Esophagus mucosa (tissue), 1 donor: Measurements from ENCODE around the gene SLC25A47. TPM values are rescaled to one million over a fixed set of nuclear protein-coding genes. Genes with fewer than 3 reads are reported as not detected.
"Not testable (repeated sequence)": the region's sequence is repeated elsewhere in the genome, so short reads cannot be mapped to it uniquely, and the experiment has no call there.

ENCODE experiments used
- ATAC-seq: fragments of 200-7000 bp; cut with Tn5 transposase; one replicate; pipeline ENCODE4 v1.9.1; 2020
- total RNA-seq: library from RNA; stranded (reverse); gene quantifications from one replicate; pipeline ENCODE4 v1.2.4, GENCODE V29; 2023
- donor health status: DM: yes; HTN: yes; CAD: no.

SLC25A47 gene
- total RNA-seq, 1 donor from 2014 or later: not detected

DNA sequence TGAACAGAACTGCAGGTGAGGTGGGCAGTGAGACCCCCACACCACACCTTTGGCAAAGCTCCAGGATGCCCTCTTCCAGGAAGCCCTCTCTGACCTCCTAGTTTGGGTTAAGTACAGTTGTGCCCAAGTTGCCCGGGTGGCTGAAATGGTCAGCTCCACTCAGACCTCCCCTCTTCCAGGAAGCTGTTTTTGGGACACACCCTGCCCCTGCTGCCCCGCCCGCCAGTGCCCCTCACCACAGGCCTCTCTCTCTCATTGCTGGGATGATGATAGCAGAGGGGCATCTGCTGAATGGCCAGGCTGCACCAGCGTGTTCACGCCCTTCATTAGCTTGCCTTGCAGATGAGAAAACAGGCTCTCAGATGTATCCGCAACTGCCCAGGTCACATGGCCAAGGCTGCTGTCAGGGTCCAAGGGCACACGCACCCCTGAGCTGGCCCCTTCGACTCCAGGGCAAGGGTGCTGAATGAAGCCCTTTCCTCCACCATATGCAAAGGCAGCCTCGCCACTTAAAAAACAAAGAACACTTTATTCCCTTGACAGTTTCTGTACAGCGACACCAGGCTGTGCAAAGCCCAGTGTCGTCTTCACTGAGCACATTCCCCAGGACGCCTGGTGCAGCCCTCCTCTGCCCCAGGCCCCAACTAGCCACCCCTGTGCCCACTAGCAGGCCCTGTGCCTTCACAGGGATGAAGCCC lies 32.4 kb upstream of the SLC25A47 start:
- ATAC-seq: no peak

DNA sequence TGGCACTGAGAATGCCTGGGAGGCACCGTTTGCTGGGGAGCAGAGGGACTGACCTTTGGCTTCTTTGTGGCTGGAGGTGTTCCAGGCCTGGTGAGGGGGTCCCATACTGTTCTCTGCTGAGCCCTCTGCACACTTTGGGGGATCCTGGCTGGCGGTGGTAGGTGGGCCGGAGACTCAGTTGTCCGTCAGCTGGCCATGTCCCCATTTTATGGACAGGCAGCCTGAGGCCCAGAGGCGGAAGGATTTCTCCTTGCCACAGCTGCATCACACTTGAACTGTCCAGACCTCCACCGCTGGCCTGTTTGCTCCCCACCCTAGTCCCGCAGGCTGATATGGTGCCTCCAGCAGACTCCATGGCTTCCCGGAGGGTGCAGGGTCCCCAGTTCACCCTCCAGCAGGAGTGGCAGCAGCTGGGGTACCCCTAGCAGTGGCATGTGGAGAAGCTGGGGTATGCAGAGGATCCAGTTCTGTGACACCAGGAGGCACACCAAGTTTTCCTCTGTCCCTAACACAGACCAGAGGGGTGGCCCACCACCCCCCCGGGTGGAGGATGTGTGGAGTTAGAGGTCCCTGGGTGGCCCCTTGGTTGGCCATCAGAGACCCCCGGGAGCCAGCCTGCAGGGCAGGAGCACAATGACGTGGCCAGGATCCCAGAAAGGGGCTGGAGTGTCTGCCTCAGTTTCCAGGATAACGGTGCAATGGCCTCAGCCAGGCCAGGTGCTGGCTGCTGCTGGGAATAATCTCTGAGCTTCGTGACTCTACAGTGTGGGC lies 31.6 kb upstream of the SLC25A47 start:
- no peak for ATAC-seq

DNA sequence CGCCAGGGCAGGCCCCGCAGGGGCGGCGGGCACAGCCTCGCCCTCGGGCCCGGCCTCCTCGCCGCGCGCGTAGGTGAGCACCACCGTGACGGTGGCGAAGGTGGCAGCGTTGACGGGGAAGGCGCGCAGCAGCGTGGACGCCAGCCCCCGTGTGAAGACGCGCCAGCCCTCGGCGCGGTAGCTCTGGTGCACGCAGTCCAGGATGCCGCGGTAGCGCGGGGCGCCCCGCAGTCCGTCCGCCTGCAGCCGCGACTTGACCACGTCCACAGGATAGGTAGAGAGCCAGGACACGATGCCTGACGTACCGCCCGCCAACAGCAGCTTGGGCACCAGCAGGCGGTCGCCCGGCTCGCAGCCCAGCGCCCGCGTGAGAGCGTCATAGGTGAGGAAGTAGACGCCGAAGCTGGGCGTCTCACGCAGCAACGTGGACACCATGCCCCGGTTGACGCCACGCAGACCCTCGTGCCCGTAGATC lies 30.8 kb upstream of the SLC25A47 start:
- ATAC-seq: no peak

DNA sequence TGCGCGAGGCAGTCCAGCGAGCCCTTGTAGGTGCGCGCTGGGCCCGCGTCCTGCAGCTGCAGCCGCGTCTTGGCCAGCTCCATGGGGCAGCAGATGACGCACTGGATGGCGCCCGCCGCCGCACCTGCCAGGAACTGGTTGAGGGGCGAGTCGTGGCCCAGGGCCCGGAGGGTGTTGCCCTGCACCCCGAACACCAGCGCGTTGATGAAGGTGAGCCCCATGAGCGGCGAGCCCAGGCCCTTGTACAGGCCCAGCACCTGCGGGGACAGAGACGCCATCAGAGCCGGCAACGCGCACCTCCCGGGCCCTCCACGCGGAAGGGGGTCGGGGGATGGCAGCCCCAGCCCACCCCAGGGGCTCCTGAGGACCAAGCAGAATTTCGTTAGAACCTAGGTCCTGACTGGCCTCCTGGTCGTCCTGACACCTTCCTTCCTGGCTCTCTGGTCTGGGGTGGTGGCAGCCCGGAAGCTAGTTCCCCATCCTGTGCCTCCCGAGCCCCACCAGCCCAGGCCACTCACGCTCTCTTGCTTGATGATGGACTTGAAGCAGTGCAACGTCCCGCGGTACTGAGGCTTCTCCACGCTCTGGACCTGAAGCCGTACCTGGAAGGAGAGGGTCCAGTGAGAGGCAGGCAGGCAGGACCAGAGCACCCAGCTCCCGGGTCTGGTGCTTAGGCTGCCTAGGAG lies 30.2 kb upstream of the SLC25A47 start:
- ATAC-seq: no peak

DNA sequence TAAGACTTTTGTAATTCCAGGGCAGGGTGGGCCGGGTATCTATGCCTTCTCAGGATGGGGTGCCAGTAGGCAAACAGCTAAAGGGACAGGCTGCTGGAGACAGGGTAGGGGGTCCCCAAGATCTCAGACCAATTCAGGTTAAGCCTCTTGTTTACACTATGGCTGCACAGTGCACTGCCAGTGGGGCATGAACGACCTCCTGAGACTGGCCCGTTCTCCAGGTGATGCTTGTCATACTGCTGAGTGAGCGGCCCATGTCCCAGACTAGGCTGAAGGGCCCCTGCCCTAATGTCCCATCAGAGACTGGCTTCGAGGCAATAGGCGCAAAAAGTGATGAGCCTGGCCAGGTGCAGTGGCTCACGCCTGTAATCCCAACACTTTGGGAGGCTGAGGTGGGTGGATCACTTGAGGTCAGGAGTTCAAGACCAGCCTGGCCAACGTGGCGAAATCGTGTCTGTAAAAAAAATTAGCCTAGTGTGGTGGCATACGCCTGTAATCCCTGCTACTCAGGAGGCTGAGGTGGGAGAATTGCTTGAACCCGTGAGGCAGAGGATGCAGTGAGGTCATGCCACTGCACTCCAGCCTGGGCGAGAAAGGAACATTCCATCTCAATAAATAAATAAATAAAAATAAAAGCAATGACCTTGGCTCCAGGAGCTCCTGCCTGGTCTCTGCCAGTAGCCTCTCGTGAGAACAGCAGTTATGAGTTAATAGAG lies 29.5 kb upstream of the SLC25A47 start:
- ATAC-seq: no peak

DNA sequence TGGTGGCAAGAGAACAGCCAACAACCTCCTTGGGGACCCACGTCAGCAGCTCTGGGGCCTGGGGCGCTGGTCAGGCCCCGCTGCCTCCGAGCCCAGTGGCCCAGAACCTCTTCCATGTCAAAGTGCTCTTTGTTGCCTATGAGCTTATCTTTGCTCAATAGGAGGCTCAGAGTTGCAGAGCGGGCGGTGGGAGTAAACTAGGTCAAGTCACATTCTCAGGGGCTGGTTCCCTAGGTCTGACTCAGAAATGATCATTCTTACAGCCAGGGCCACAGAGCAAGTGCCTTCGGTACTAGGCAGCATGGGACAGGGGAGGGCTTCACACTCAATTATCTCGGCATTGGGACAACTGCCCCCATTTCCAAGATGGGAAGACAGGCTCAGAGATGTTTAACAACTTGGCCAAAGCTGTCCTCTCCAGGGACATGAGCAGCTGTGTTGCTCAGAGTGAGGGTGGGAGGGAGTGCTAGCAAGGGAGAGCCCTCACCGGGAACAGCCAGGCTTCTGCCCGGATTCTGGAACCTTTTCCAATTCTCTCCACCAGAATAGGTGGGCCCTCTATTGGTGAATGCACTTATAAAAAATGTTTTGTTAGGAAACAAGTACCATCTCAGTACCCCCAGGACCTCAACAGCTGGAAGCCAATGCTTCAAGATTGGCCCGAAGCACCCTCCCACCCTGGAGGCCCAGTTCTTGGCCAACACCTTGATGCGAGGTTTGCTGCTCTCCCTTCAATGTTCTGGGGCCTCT lies 28.8 kb upstream of the SLC25A47 start:
- no peak for ATAC-seq

DNA sequence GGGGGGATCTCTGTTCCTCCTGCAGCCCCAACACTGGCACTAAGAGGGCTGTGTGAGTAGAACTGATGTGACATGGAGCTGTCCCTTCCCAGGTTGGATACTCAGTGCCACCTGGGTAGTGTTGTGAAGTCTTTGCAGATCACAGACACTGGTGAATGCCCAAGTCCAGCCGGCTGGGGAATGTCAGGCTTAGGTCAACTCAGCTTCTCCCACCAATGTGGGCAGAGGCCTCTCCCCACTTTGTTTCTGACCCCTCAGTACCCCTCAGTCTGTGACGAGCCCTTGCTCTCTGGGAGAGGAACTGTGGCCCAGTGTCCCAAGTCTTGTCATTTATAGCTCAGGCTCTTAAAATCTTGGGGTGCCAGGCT lies 28.2 kb upstream of the SLC25A47 start:
- ATAC-seq: no peak

DNA sequence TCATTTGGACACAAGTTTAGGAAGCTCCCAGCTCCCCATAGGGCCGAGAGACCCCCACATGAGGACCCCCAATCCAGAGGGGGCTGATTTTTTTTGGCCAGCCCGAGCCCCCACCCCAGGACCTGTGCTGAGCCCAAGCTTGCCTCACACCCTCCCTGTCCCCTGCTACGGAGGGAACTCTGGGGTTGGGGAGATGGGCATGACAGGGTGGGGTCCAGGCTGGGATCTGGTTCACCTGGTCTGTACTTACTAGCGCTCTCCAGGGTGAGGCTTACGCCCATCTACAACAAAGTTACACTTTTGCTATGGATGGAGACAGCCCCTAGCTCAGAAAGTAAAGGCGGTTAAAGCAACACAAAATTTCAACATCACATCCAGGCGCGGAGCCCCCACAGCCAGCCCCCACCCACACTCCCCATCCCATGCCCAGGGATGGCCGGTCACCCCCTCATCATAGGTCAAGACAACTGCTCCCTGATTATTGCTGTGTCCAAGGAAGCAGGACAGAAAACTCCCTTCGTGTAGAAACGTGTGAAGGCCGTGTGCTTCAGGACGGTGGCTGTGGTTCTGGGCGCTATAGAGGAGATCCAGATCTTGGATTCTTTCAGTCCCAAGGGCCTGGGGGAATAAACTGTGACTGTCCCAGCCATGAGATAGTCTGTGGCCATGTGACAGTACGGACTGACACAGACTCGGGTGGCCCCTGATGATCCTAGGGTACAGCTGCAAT lies 27.6 kb upstream of the SLC25A47 start:
- no peak for ATAC-seq

DNA sequence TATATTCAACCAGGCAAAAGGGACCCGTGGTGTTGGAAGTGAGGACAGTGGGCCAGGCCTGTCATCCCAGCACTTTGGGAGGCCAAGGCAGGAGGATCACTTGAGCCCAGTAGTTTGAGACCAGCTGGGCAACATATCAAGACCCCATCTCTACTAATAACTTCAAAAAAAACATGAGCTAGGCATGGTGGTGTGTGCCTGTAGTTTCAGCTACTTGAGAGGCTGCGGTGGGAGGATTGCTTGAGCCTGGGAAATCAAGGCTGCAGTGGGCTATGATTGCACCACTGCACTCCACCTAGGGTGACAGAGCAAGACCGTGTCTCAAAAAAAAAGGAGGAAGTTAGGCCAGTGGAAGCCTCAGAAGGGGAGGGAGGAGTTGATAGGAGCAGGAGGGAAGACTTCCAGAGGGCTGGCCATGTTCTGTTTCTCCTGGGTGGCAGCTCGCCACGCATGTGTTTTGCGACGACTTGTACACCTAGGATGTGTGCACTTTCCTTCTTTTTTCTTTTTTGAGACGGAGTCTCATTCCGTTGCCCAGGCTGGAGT lies 27.0 kb upstream of the SLC25A47 start:
- no peak for ATAC-seq

DNA sequence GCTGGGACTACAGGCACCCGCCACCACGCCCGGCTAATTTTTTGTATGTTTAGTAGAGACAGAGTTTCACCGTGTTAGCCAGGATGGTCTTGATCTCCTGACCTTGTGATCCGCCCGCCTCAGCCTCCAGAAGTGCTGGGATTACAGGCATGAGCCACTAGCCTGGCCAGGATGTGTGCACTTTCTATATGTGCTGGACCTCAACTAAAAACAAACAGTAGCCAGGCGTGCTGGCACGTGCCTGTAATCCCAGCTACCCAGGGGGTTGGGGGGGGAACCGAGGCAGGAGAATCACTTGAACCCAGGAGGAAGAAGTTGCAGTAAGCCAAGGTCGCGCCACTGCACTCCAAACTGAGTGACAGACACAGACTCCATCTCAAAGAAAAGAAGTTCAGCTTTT lies 26.4 kb upstream of the SLC25A47 start:
- ATAC-seq: not testable (repeated sequence)

DNA sequence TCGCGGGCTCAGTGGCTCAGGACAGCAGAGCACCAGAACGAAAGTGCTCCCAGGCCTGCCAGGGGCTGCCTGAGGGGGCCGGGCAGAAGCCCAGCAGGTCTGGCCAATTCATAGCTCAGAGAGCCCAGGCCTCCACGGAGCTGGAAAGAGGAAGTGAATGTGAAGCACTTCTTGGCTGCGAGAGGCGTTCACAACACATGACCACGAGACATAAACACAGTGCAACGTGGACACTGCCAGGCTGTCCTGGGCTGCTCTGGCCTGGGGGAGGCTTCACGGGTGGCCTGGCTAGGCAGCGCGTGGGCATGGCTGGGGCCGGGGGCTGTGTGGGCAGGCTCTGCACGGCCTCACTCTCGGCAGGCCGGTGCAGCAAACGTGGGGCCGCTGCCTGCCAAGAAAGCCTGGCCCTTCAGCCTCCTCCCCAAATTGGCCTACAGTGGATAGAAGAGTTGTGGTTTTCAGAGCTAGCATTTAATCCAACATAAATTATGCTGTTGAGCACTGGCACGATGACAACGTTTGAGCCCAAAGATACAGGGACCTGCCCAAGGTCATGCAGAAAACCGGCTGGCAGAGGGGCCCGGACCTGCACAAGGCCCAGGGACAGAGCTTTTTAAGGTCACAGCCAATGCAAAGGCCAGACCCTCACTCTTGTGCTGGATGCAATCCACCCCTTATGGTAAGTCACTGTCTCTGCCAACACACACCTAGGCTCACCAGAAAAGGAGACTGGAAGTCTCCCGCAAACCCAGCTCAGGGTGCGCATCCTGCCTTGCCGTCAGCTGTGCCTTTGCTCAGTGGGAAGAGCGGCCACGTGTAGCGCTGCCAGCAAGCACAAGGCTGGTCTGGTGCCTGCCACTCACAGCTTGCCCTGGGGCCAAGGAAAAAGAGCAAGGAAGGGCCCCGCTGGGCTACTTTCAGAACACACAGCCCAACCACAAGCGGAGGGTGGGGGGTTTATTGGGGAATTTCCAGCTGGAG lies 25.5 kb upstream of the SLC25A47 start:
- ATAC-seq: peak; percentile 61

DNA sequence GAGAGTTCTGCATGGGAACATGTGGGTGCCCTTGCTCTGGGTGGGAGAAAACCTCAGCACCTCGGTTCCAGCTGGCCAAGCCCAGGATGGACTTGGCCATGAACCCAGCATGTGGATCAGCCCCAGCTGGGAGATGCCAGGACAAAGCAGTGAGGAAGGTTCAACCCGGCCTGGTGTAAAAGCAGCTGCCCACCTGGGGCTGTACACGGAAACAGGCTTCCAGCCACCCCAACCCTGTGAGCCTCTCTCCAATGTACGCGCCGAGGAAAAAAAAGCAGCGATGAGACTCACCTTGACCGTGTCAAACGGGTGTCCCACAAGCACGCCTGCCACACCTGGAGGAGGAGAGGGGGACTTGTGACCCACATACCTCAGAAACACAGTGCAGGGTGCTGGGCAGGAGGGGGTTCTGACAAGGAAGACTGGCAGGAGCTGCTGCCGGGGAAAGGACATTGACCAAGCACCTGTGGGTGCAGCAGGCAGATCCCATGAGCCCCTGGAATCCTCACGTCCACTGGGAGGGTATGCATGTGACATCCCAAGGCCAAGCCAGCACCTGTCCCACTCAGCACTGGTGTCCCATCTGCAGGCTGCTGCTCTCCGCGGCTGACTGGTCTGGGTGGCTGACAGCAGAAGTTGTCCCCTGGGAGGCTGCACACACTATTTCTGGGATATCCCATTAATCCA lies 24.4 kb upstream of the SLC25A47 start:
- ATAC-seq: no peak

DNA sequence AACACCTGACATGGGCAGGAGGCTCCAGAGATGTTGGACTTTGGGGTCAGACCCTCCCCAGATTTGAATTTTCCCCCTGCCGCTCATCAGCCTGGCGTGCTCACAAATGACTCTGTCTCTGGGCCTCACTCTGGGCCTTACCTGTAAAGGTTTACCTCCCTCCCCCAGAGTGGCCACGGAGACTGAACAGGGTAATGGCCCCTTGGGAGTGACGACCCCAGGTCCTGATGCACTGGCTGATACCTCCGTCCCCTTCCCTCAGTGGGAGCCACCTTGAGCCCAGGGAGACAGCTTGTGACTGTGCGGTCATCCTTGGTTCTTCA lies 23.9 kb upstream of the SLC25A47 start:
- no peak for ATAC-seq

DNA sequence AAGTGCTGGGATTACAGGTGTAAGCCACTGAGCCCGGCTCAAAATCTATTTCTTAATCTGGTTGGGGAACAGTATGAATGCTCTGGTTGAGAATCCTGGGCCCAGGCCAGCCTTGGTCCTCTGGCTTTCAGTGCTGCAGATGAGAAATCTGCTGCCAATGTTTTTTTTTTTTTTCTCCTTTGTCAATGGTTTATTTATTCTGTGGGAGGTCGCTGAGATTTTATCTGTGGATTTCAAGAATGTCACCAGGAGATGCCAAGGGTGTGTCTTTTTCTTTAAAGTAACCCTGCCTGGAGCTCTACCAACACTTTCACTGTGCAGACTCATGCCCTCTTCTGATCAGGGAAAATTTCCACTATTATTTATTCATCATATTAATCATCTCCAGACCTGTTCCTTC lies 20.5 kb upstream of the SLC25A47 start:
- peak; percentile 16 for ATAC-seq

DNA sequence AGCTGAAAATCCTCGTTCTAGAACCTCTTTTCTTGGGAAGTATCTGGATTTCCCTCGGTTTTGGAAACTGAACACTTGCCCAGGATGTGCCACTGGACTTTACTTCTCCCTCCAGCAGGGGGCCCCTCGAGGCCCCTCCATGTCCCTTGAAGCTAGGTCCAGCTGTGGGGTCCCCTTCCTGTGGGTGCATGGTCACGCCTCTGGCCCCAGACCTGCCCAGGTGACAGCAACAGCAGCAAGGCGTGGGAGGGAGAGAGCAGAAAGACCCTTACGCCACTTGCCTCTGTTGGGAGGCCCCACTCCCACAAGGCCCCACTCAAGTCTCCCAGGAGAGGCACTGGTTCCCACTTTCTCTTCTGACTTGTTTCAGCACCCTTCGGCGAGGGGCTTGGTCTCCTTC lies 20.0 kb upstream of the SLC25A47 start:
- ATAC-seq: no peak

DNA sequence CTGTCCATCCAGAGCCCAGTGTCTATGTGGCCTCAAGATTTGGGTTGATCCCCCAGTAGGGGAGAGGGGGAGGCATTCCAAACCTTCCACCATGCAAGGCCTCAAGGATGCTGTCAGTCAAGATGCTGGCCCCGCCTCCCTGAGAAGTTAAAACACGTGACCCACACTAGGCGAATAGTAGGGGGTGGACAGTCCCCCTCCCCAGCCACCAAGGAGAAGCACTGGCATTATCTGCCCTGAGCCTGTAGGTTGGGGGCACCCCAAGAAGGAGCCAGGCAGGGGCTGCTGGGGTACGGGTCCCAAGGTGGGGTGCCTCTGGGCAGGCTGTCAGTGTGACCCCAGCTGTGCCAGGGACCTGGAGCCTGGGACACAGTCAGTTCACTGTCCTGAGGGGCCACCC lies 19.2 kb upstream of the SLC25A47 start:
- ATAC-seq: no peak

DNA sequence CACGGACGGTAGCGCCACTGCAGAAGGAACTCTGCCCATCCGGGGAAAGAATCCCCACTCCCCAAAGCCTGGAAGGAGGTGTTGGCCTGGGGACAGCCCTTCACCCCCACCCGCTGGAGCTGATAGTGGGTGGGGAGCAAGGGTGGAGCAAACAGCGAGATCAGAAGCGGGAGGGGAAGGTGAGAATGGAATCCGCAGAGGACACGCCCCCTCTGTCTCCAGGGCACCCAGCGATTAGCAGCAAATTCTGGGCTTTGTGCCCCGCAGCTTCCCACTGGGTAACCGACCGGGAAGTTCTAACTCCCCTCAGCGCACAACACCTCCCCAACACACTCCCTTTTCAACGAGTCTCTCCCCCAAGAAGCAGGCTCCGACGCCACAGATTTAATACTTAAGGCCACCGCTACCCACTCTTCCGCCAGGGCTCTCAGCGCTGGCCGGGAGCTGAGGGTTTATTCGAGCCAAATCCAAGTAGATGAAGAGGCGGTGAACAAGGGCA lies 18.3 kb upstream of the SLC25A47 start:
- peak; percentile 18 for ATAC-seq

DNA sequence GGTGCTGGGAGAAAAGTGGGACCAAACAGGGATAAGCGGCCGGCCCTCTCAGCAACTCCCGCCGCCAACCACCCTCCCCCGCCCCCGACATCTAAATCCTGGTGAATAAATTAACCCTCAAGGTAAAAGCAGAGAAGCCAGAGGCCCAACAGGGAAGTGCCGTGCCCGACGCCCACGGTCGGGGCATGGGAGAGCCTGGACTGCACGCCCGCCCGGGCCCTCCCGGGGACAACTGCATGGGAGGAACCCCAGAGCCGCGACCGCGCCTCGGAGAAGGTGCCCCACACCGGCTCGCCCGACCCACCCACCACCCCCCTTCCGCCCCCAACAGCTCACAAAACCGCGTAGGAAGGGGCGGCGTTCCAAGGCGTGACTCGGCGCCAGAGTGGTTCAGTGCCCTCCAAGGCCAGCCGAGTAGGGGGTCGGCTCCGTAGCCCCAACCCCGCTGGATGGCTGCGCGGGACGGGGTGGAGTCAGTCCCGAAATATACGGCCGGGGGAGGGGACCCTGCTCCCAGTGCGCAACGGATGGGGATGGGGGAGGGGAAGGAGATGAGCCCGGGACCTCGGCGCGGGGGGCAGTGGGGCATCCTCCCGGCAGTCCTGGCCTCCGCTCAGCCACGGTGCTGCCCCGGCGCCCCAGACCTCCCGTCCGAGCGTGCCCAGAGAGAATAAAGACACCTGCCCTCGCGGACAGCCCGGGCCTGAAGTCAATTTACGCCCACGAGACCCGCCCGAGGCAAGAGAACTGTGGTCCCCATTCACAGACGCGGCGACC lies 17.6 kb upstream of the SLC25A47 start:
- ATAC-seq: peak; percentile 1
